Measurements from ENCODE around the gene C16orf78.

DNA sequence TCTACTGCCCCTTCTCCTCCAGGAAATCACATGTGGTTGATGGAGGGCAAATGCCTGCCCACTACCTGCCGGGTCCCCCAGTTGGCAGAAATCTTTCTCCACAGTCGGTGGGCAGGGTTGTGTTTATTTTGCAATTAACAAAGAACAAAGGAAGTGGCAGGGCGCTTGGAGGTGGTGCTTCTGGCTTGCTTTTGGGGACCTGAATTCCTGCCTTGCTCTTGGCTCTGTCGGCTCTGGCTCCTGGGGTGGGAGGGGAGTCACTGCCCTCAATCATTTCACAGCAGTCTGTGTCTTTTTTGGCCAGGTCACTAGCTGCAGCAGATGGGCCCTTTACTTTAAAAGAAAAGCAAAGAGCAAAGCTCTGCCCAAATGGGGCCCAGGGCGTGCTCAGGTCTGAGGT lies 69.2 kb downstream of the C16orf78 start:
- TF ChIP-seq, protein P1, sequence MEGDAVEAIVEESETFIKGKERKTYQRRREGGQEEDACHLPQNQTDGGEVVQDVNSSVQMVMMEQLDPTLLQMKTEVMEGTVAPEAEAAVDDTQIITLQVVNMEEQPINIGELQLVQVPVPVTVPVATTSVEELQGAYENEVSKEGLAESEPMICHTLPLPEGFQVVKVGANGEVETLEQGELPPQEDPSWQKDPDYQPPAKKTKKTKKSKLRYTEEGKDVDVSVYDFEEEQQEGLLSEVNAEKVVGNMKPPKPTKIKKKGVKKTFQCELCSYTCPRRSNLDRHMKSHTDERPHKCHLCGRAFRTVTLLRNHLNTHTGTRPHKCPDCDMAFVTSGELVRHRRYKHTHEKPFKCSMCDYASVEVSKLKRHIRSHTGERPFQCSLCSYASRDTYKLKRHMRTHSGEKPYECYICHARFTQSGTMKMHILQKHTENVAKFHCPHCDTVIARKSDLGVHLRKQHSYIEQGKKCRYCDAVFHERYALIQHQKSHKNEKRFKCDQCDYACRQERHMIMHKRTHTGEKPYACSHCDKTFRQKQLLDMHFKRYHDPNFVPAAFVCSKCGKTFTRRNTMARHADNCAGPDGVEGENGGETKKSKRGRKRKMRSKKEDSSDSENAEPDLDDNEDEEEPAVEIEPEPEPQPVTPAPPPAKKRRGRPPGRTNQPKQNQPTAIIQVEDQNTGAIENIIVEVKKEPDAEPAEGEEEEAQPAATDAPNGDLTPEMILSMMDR (IDR thresholded peaks at IDR 0.05; ENCODE audit: low read length): no peak
- TF ChIP-seq EZH2 (IDR thresholded peaks at IDR 0.05; ENCODE audit: borderline replicate concordance, low read length): no peak
